ENCODE data around the gene CDH23.
A peak's percentile ranks its signal among the peaks of the same experiment; 100 is the strongest.
"Not testable (repeated sequence)": the region's sequence is repeated elsewhere in the genome, so short reads cannot be mapped to it uniquely, and the experiment has no call there.

Gene CDH23

GRCh38 chr10:71844084-71844483, 447.4 kb downstream of the CDH23 start:
- no peak for FAIRE-seq

- no peak for FAIRE-seq
Observed at GRCh38 chr10:71844695-71845094, 448.0 kb downstream of the CDH23 start.

GRCh38 chr10:71845410-71846405, 449.0 kb downstream of the CDH23 start:
- FAIRE-seq: no peak

- FAIRE-seq: no peak
Observed at GRCh38 chr10:71846816-71847215, 450.1 kb downstream of the CDH23 start.

GRCh38 chr10:71847418-71847817, 450.7 kb downstream of the CDH23 start:
- FAIRE-seq: no peak

GRCh38 chr10:71848325-71849275, 451.9 kb downstream of the CDH23 start:
- no peak for FAIRE-seq

GRCh38 chr10:71849461-71849908, 452.8 kb downstream of the CDH23 start:
- FAIRE-seq: no peak

GRCh38 chr10:71850021-71850742, 453.5 kb downstream of the CDH23 start:
- no peak for FAIRE-seq

GRCh38 chr10:71850743-71851464, 454.2 kb downstream of the CDH23 start, which contains the start of gene PSAP:
TSS of gene PSAP (minus strand) at chr10:71851251. CDS start at chr10:71851221, 30 bp downstream.
- peak; percentile 86 for FAIRE-seq

GRCh38 chr10:71851465-71852095, 454.9 kb downstream of the CDH23 start:
- FAIRE-seq: not testable (repeated sequence)

GRCh38 chr10:71852355-71852937, 455.7 kb downstream of the CDH23 start:
- FAIRE-seq: no peak

GRCh38 chr10:71854031-71854430, 457.3 kb downstream of the CDH23 start:
- no peak for FAIRE-seq

GRCh38 chr10:71856619-71857018, 459.9 kb downstream of the CDH23 start:
- no peak for FAIRE-seq

- FAIRE-seq: no peak
Observed at GRCh38 chr10:71857934-71858890, 461.5 kb downstream of the CDH23 start.

GRCh38 chr10:71860243-71861029, 463.7 kb downstream of the CDH23 start:
- FAIRE-seq: no peak

GRCh38 chr10:71863203-71863602, 466.5 kb downstream of the CDH23 start:
- FAIRE-seq: no peak

GRCh38 chr10:71864911-71865361, 468.2 kb downstream of the CDH23 start:
- no peak for FAIRE-seq
